Measurements from ENCODE around the gene EBF4. TPM values are rescaled to one million over a fixed set of nuclear protein-coding genes. Genes with fewer than 3 reads are reported as not detected.

EBF4 gene
- total and polyA plus RNA-seq, 10 of the 15 experiments (the other 5 are each of a cell fraction or from before 2014, with no cell fraction given), result 0.13 TPM; not detected in 9

GRCh38 chr20:2690718-2691117, 1.9 kb upstream of the EBF4 start:
- H4K20me1 ChIP-seq (ENCODE audit: control insufficient read depth, insufficient read depth), result no peaks in the 10 kb centered on the region
- no peak overlapping the region for H3K4me2 ChIP-seq (ENCODE audit: control insufficient read depth, insufficient read depth)
- 20% methylated on average over 6 of the region's 6 CpGs for WGBS (ENCODE audit: insufficient coverage, insufficient replicate concordance, low lambda C conversion rate, missing lambda C conversion rate)
- peaks cover 10 to 26% of the 10 kb centered on the region in 2 experiments for H3K27me3 ChIP-seq (replicated peaks in 1 of 2; ENCODE audit: control insufficient read depth in 2 of 2, insufficient read depth in 2 of 2, low read length in 1 of 2)
- DNase-seq (ENCODE audit: low read depth, low spot score) (no peak), FAIRE-seq (no peak), ATAC-seq (no peak)
- ChIA-PET POLR2A (no interaction called here), SMC1A (ENCODE audit: uncharacterized antibody, unreplicated experiment) (no interaction called here), RAD21 (ENCODE audit: unreplicated experiment) (no interaction called here), CTCF (no interaction called here)
- no peaks in the 10 kb centered on the region for H3K36me3 ChIP-seq (ENCODE audit: control insufficient read depth in 2 of 2, insufficient read depth in 2 of 2, low read length in 1 of 2)
- H3K9me3 ChIP-seq (replicated peaks; ENCODE audit: control insufficient read depth, insufficient read depth, low read length), result no peaks in the 10 kb centered on the region
- no peak overlapping the region for H3K4me3 ChIP-seq
- no peak overlapping the region for H2AFZ ChIP-seq (ENCODE audit: control insufficient read depth, low read depth, low read length)
- in situ Hi-C loops (cut with MboI) (no loop called here), intact Hi-C loops (cut with micrococcal nuclease; ENCODE audit: unreplicated experiment) (no loop called here)
- H3K9ac ChIP-seq (ENCODE audit: control insufficient read depth, insufficient read depth, low read length), result no peak overlapping the region
- H3K27ac ChIP-seq (ENCODE audit: control insufficient read depth, insufficient read depth), result no peak overlapping the region
- BruUV-seq (replicated peaks), result no TSS peak
- H3K4me1 ChIP-seq (ENCODE audit: control insufficient read depth, insufficient read depth, low read length), result no peaks in the 10 kb centered on the region
- no peaks in the 10 kb centered on the region for H3K79me2 ChIP-seq (ENCODE audit: control insufficient read depth, insufficient read depth, low read length)
- TF ChIP-seq CREB1 (IDR thresholded peaks at IDR 0.05; ENCODE audit: low read depth) (no peak), USF1 (IDR thresholded peaks at IDR 0.05; ENCODE audit: borderline replicate concordance, extremely low read length, insufficient read depth, low read depth, low read length) (no peak), CBX3 (IDR thresholded peaks at IDR 0.05; ENCODE audit: borderline replicate concordance, low read depth) (no peak), BCLAF1 (IDR thresholded peaks at IDR 0.05) (no peak), ZNF687 (IDR thresholded peaks at IDR 0.05) (no peak), NFYB (IDR thresholded peaks at IDR 0.05; ENCODE audit: insufficient read depth, low read depth, low read length) (no peak), EGR1 (IDR thresholded peaks at IDR 0.05; ENCODE audit: borderline replicate concordance in 1 of 2, low read depth in 2 of 2, low read length in 2 of 2) (no peak), MLLT1 (IDR thresholded peaks at IDR 0.05) (no peak), TARDBP (IDR thresholded peaks at IDR 0.05; ENCODE audit: borderline replicate concordance) (no peak), CBFB (IDR thresholded peaks at IDR 0.05; ENCODE audit: low read depth) (no peak), RB1 (IDR thresholded peaks at IDR 0.05; ENCODE audit: borderline replicate concordance) (no peak), LARP7 (IDR thresholded peaks at IDR 0.05) (no peak), FOXK2 (IDR thresholded peaks at IDR 0.05) (no peak), RCOR1 (conservative IDR thresholded peaks at IDR 0.05; ENCODE audit: low read depth, low read length) (no peak), RFX5 (IDR thresholded peaks at IDR 0.05; ENCODE audit: low read depth, low read length) (no peak), MYB (IDR thresholded peaks at IDR 0.05; ENCODE audit: borderline replicate concordance, low read depth, low read length) (no peak)

All from GM12878 (cell line).